GM08714 (cell line): ENCODE measurements around the gene WHRN.

Source experiments
- H3K4me3 ChIP-seq: fragments of 200-500 bp; sonication (Bioruptor generic); 2 replicates; pipeline ENCODE4 v1.5.1; 2014; ENCODE audit warnings: mild to moderate bottlenecking, low read length, inconsistent platforms
- ZNF274 ChIP-seq: IDR thresholded peaks from 2 replicates; pipeline ENCODE4 v1.6.1; 2012; ENCODE audit warnings: mild to moderate bottlenecking, low read depth, low read length

Gene WHRN

GRCh38 chr9:114382699-114383520, 122.4 kb downstream of the WHRN start:
- no peak for TF ChIP-seq ZNF274
- H3K4me3 ChIP-seq = peak overlapping the region; percentile 50; the same call in 1 of the 2 replicates

GRCh38 chr9:114378883-114379282, 126.4 kb downstream of the WHRN start:
- no peak overlapping the region for H3K4me3 ChIP-seq
- TF ChIP-seq ZNF274 = no peak

DNA sequence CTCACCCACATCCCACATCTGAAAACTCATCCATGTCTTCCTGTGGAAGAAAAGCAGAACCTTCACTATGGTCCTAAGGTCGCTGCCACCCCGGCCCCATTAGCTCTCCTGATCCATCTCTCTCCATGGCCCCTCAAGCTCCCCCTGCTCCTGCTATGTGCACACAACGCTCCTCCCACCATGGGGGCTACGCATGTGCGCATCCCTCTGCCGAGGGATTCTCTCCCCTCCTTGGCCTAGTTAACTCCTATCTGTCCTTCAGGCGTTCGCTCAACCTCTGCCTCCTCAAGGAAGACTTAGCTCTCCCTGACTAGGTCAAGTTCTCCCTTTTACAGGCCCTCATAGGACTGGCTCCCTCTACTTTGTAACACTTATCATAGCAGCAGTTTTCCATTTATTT, 127.3 kb downstream of the WHRN start:
- no peak for TF ChIP-seq ZNF274
- no peak overlapping the region for H3K4me3 ChIP-seq

DNA sequence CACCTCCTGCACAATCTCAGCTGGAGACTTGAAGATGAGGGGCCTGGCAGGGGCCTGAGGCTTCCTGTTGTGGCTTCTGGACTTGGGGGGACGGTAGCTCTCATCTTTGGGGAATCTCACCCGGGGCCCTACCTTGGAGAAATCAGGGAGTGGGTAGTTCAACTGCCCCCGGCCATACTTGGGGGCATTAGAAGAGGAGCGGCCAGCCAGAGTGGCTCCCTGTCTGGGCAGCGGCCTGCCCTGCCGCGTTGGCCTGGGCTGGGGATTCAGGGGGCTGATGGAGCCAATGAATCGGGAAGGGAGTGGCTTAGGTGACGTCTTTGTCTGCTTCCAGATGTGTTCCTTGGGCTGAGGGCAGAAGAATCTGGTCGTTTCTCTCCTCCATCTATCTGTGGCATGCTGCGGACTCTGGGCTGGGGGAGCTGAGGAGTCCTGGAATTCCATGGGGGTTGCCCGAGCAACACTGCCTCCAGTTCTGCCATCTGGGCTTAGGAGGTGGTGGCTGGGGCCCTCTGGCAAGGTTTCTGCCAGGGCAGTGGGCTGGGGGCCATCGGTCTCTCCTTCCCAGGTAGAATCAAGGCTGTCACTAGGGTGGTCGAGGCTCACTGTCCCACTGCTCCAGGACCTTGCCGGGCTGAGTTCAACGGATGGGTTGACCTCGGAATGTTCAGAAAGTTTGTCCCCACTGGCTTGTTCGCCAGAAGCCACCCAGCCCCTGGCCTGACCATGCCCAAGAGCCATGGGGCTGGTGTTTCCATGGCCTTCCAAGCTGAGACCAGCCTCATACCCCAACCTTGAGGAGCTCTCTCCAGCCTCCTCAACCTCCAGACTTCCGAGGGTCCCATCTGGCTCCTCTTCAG, 128.5 kb downstream of the WHRN start:
- no peak for TF ChIP-seq ZNF274
- no peak overlapping the region for H3K4me3 ChIP-seq

GRCh38 chr9:114375386-114376175, 129.7 kb downstream of the WHRN start:
- no peak overlapping the region for H3K4me3 ChIP-seq
- no peak for TF ChIP-seq ZNF274

DNA sequence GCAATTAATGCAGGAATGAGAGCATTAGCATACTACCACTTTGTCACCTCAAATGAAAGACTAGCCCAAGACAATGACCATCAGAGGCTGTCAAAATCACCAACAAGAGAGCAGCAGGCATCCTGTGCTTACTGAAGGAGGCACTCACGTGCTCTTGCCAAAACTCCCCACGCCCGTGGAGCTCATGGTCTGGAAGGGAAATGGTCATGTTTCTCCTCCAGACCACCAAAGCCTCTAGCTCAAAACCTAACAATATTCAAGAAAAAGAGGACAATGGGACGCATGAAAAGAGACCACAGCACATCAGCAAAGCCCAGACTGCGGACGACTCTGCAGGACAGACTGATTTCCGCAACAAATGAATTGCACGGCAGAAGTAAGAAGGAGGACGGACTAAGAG, 130.3 kb downstream of the WHRN start:
- TF ChIP-seq ZNF274 = no peak
- no peak overlapping the region for H3K4me3 ChIP-seq

GRCh38 chr9:114373960-114374730, 131.1 kb downstream of the WHRN start:
- TF ChIP-seq ZNF274 = no peak
- no peak overlapping the region for H3K4me3 ChIP-seq

DNA sequence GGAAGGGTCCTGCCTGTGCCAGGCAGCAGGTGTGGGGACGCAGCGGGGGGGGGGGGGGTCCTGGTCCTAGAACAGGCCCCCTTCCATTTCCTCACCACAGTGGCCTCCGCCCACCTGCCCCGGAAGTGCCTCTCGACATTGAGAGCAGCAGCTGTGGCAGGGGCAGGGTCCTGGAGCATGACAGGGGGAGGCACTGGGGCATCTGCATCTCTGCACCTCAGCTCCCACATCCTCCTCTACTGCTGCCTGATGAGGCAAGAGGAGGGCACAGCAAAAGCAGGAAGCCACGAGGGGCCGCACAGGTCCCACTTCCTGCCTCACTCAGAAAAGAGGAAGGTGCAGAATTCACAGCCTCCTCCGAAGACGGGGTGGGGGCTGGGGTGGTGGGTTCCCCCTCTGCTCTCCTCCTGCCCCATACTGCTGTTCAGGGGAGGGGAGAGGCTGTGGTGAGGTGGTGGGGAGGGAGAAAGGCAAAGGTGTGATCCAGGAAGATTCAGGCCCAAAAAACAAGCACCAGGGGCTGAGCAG, 132.3 kb downstream of the WHRN start:
- no peak overlapping the region; the same call in 1 of the 2 replicates for H3K4me3 ChIP-seq
- no peak for TF ChIP-seq ZNF274

DNA sequence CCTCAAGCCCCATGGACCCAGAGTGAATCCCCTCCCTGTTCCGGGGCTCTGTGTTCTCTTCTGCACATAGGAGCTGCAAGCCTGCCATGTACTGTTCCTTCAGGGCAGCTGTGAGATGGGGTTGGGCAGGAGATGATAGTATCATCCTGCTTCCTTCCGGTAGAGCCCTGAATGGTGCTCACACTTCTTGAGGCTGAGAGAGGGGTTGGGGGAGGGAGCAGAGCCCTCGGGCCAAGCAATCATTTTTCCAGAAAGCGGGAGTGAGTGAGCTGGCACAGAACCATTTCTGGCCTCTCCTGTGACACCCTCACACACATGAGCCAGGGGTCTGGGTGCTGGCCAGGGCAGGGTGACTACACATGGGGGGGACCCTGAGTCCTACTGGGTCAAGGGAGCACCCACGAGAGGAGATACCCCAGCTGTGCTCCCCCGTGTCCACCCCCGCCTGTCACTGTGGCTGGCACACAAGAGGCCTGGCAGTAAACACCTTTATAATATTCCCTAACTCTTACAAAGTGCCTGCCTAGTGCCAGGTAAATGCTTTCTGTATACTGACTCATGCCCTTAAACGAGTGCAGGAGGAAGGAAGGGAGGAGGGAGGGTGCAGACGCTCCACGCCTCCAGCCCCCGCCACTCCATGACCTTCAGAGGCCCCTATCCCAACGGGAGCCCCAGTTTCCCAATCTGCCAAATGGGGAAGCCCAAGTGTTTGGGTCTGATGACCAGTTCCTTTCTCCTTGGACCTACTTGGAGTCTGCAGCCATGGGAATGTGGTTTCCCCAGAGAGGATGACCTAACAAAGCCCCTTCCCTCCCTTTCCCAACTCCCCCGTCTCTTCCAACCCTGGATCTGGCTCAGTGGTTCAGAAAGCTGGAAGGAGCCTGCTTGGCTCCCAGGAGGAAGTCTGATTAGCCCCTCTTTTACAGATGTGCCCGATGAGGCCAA, 133.0 kb downstream of the WHRN start:
- H3K4me3 ChIP-seq = peak overlapping the region; percentile 15; the same call in 1 of the 2 replicates
- no peak for TF ChIP-seq ZNF274

- TF ChIP-seq ZNF274 = no peak
- no peak overlapping the region; the same call in 1 of the 2 replicates for H3K4me3 ChIP-seq
Measured at GRCh38 chr9:114371343-114371944, 133.8 kb downstream of the WHRN start.

GRCh38 chr9:114370968-114371320, 134.3 kb downstream of the WHRN start:
- TF ChIP-seq ZNF274 = no peak
- H3K4me3 ChIP-seq = no peak overlapping the region
